HEK293 (cell line): ENCODE data around the gene PTPRG.

Experiments
- CTCF ChIA-PET: fragments of 350-600 bp; formaldehyde crosslinking; extraction: SDS; loops from one replicate; lab custom pipeline; 2021; ENCODE audit warnings: antibody characterized with exemption; lab: Yijun Ruan, JAX
- POLR2A ChIA-PET: fragments of 300-600 bp; formaldehyde crosslinking; extraction: SDS; loops from one replicate; lab custom pipeline; 2020; ENCODE audit warnings: antibody characterized with exemption, inconsistent platforms; lab: Yijun Ruan, JAX
- H3K27ac ChIP-seq: fragments of 200-500 bp; sonication (Bioruptor generic); 2 replicates; pipeline ENCODE4 v1.5.1; 2014; ENCODE audit warnings: low read depth, low read length, control low read depth, inconsistent platforms; ENCODE audit errors: extremely low read depth
- H3K36me3 ChIP-seq, 2 experiments: fragments of 200-500 bp in 1 of 2; sonication (Bioruptor generic) in 1 of 2; 1 replicate in 1 of 2; 2 replicates in 1 of 2; pipeline ENCODE4 v1.5.1; 2014 to 2017; ENCODE audit warnings: inconsistent platforms in 2 of 2, low read length in 2 of 2; ENCODE audit not compliant: control insufficient read depth in 2 of 2, insufficient read depth in 1 of 2
- H3K4me1 ChIP-seq: fragments of 200-500 bp; sonication (Bioruptor generic); 2 replicates; pipeline ENCODE4 v1.5.1; 2014; ENCODE audit warnings: mild to moderate bottlenecking, low read length, inconsistent platforms; ENCODE audit not compliant: control insufficient read depth, insufficient read depth
- H3K4me3 ChIP-seq: 2 replicates; pipeline ENCODE4 v1.5.1; 2011; ENCODE audit warnings: low read depth, mild to moderate bottlenecking, control low read depth, low read length, moderate library complexity
- H3K9me3 ChIP-seq: fragments of 200-500 bp; sonication (Bioruptor generic); 2 replicates; pipeline ENCODE4 v1.5.1; 2014; ENCODE audit warnings: low read depth, low read length, inconsistent platforms; ENCODE audit not compliant: control insufficient read depth, insufficient read depth
- AEBP2 ChIP-seq: fragments of 450-650 bp; formaldehyde crosslinking; IDR thresholded peaks from 2 replicates; pipeline ENCODE4 v1.5.1; 2016; ENCODE audit warnings: missing biosample characterization, missing genetic modification characterization, borderline replicate concordance
- EGR2 ChIP-seq: fragments of 450-650 bp; formaldehyde crosslinking; IDR thresholded peaks from 2 replicates; pipeline ENCODE4 v1.5.1; 2016; ENCODE audit warnings: low read depth, missing biosample characterization, missing genetic modification characterization
- GLI4 ChIP-seq: fragments of 450-650 bp; formaldehyde crosslinking; IDR thresholded peaks from 2 replicates; pipeline ENCODE4 v1.5.1; 2016; ENCODE audit warnings: missing biosample characterization, missing genetic modification characterization
- KLF16 ChIP-seq: fragments of 450-650 bp; formaldehyde crosslinking; IDR thresholded peaks from 2 replicates; pipeline ENCODE4 v1.5.1; 2017; ENCODE audit warnings: missing biosample characterization, missing genetic modification characterization
- KLF7 ChIP-seq: fragments of 450-650 bp; formaldehyde crosslinking; IDR thresholded peaks from 2 replicates; pipeline ENCODE4 v1.5.1; 2016; ENCODE audit warnings: missing biosample characterization, missing genetic modification characterization, borderline replicate concordance
- OVOL3 ChIP-seq: fragments of 450-650 bp; formaldehyde crosslinking; IDR thresholded peaks from 2 replicates; pipeline ENCODE4 v1.5.1; 2016; ENCODE audit warnings: missing biosample characterization, missing genetic modification characterization
- PRDM1 ChIP-seq: fragments of 450-650 bp; formaldehyde crosslinking; IDR thresholded peaks from 2 replicates; pipeline ENCODE4; 2016; ENCODE audit warnings: missing biosample characterization, missing genetic modification characterization
- SP2 ChIP-seq: fragments of 450-650 bp; formaldehyde crosslinking; IDR thresholded peaks from 2 replicates; pipeline ENCODE4 v1.5.1; 2016; ENCODE audit warnings: missing biosample characterization, missing genetic modification characterization
- WT1 ChIP-seq: fragments of 450-650 bp; formaldehyde crosslinking; IDR thresholded peaks from 2 replicates; pipeline ENCODE4 v1.5.1; 2016; ENCODE audit warnings: missing biosample characterization, missing genetic modification characterization
- YY1 ChIP-seq: fragments of 450-650 bp; formaldehyde crosslinking; IDR thresholded peaks from 2 replicates; pipeline ENCODE4 v1.5.1; 2018; ENCODE audit warnings: missing biosample characterization, missing genetic modification characterization
- ZNF121 ChIP-seq: fragments of 450-650 bp; formaldehyde crosslinking; IDR thresholded peaks from 2 replicates; pipeline ENCODE4 v1.5.1; 2016; ENCODE audit warnings: missing biosample characterization, missing genetic modification characterization
- ZNF184 ChIP-seq: fragments of 450-650 bp; IDR thresholded peaks from 2 replicates; pipeline ENCODE4 v1.5.1; 2018; ENCODE audit warnings: missing biosample characterization, mild to moderate bottlenecking, missing genetic modification characterization
- ZNF202 ChIP-seq: fragments of 450-650 bp; formaldehyde crosslinking; IDR thresholded peaks from 2 replicates; pipeline ENCODE4 v1.5.1; 2016; ENCODE audit warnings: missing biosample characterization, missing genetic modification characterization, borderline replicate concordance
- ZNF274 ChIP-seq, 2 experiments: fragments of 200-500 bp in 1 of 2; fragments of 450-650 bp in 1 of 2; sonication (Bioruptor generic) in 1 of 2; formaldehyde crosslinking in 1 of 2; IDR thresholded peaks; 2 replicates each; pipeline versions ENCODE4 v1.5.1 to v1.6.1; 2014 to 2016; ENCODE audit warnings: borderline replicate concordance in 1 of 2, inconsistent platforms in 1 of 2, low read length in 1 of 2, missing biosample characterization in 1 of 2, missing genetic modification characterization in 1 of 2
- ZNF335 ChIP-seq: fragments of 450-650 bp; formaldehyde crosslinking; conservative IDR thresholded peaks from 2 replicates; pipeline ENCODE4 v1.5.1; 2016; ENCODE audit warnings: missing biosample characterization, missing genetic modification characterization
- ZNF341 ChIP-seq: fragments of 450-650 bp; formaldehyde crosslinking; IDR thresholded peaks from 2 replicates; pipeline ENCODE4; 2016; ENCODE audit warnings: low read depth, missing biosample characterization, missing genetic modification characterization
- ZNF398 ChIP-seq: fragments of 450-650 bp; formaldehyde crosslinking; IDR thresholded peaks from 2 replicates; pipeline ENCODE4 v1.5.1; 2017; ENCODE audit warnings: missing biosample characterization, missing genetic modification characterization
- ZNF580 ChIP-seq: fragments of 450-650 bp; formaldehyde crosslinking; IDR thresholded peaks from 2 replicates; pipeline ENCODE4 v1.5.1; 2016; ENCODE audit warnings: missing biosample characterization, missing genetic modification characterization
- ZNF660 ChIP-seq: fragments of 450-650 bp; IDR thresholded peaks from 2 replicates; pipeline ENCODE4 v1.5.1; 2018; ENCODE audit warnings: missing biosample characterization, mild to moderate bottlenecking, missing genetic modification characterization
- ZNF701 ChIP-seq: fragments of 450-650 bp; formaldehyde crosslinking; IDR thresholded peaks from 2 replicates; pipeline ENCODE4 v1.5.1; 2016; ENCODE audit warnings: missing biosample characterization, missing genetic modification characterization
- ZNF704 ChIP-seq: fragments of 450-650 bp; formaldehyde crosslinking; IDR thresholded peaks from 2 replicates; pipeline ENCODE4 v1.5.1; 2016; ENCODE audit warnings: missing biosample characterization, missing genetic modification characterization
- ZNF768 ChIP-seq: fragments of 450-650 bp; formaldehyde crosslinking; IDR thresholded peaks from 2 replicates; pipeline ENCODE4 v1.5.1; 2018; ENCODE audit warnings: missing biosample characterization, mild to moderate bottlenecking, missing genetic modification characterization
- ZXDB ChIP-seq: fragments of 450-650 bp; formaldehyde crosslinking; IDR thresholded peaks from 2 replicates; pipeline ENCODE4 v1.5.1; 2016; ENCODE audit warnings: missing biosample characterization, missing genetic modification characterization

PTPRG gene

GRCh38 chr3:62073038-62073437, 511.7 kb downstream of the PTPRG start:
- no peak for TF ChIP-seq SP2 (tag by site-specific recombination)
- TF ChIP-seq WT1, result no peak
- no peak for TF ChIP-seq AEBP2 (tag by site-specific recombination)
- no peak for TF ChIP-seq EGR2
- TF ChIP-seq ZNF701 (tag by site-specific recombination), result no peak
- TF ChIP-seq ZNF121, result no peak
- no peak for TF ChIP-seq ZNF335 (tag by site-specific recombination)
- TF ChIP-seq ZNF768, result no peak
- TF ChIP-seq ZNF580 (tag by site-specific recombination), result no peak
- no peak for TF ChIP-seq ZNF341 (tag by site-specific recombination)
- TF ChIP-seq ZXDB, result no peak
- no peak for TF ChIP-seq OVOL3 (tag by site-specific recombination)
- TF ChIP-seq ZNF660 (tag by site-specific recombination), result no peak
- no peak for TF ChIP-seq ZNF184 (tag by site-specific recombination)
- TF ChIP-seq KLF7 (tag by site-specific recombination), result no peak
- TF ChIP-seq KLF16 (tag by site-specific recombination), result no peak
- no peak for TF ChIP-seq YY1
- TF ChIP-seq ZNF274 (IDR thresholded peaks at IDR 0.05; ENCODE audit: low read length), result no peak
- TF ChIP-seq ZNF274 (tag by site-specific recombination; IDR thresholded peaks at IDR 0.05; ENCODE audit: borderline replicate concordance), result no peak
- TF ChIP-seq ZNF202, result no peak
- CTCF ChIA-PET, result no interaction called here

GRCh38 chr3:62084558-62084957, 523.2 kb downstream of the PTPRG start:
- POLR2A ChIA-PET, result no interaction called here
- CTCF ChIA-PET, result interaction anchor here (1.1 kb wide), 1 partner anchor 104 kb away, joined by 5 read pairs; no protein-coding TSS in a partner anchor
- Histone ChIP-seq H3K9me3 (no peaks in the 10 kb centered on the region), H3K27ac (no peak overlapping the region), H3K36me3 (no peaks in the 10 kb centered on the region), H3K4me3 (no peak overlapping the region), H3K4me1 (no peaks in the 10 kb centered on the region)
- TF ChIP-seq ZNF704 (tag by site-specific recombination), result no peak
- peak; percentile 71 for TF ChIP-seq ZNF398 (tag by site-specific recombination)
- TF ChIP-seq GLI4 (tag by site-specific recombination), result no peak
- TF ChIP-seq PRDM1 (tag by site-specific recombination), result peak; percentile 43

More at GRCh38 chr3:62073038-62073437, 511.7 kb downstream of the PTPRG start:
- H3K4me3 ChIP-seq, result no peak overlapping the region
- POLR2A ChIA-PET, result interaction anchor here (0.7 kb wide), 1 partner anchor 12 kb away, joined by 3 read pairs; no protein-coding TSS in a partner anchor
- H3K27ac ChIP-seq, result no peak overlapping the region
- no peaks in the 10 kb centered on the region for H3K4me1 ChIP-seq
- H3K36me3 ChIP-seq, result no peaks in the 10 kb centered on the region
- H3K9me3 ChIP-seq, result no peaks in the 10 kb centered on the region
